Stomach (tissue), 9 donors: Measurements from ENCODE around the gene TMEM130. TPM values are rescaled to one million over a fixed set of nuclear protein-coding genes. Genes with fewer than 3 reads are reported as not detected.
A peak's percentile ranks its signal among the peaks of the same experiment; 100 is the strongest.

ENCODE experiments used
- DNase-seq, 2 donors: peaks; one replicate each; pipeline versions ENCODE4 v3.0.0 to v3.0.0-alpha.2; 2013 to 2019
- H3K27ac ChIP-seq, 5 donors: fragments of 200-600 bp in 4 of 5; sonication (generic) in 4 of 5; one replicate each; pipeline ENCODE4 v1.5.1; 2013 to 2019; ENCODE audit warnings: mild to moderate bottlenecking in 1 of 5, moderate library complexity in 1 of 5
- H3K27me3 ChIP-seq, 3 donors: fragments of 200-600 bp; sonication (generic); one replicate each; pipeline ENCODE4 v1.5.1; 2017 to 2019; ENCODE audit warnings: mixed run types in 1 of 3
- H3K36me3 ChIP-seq, 4 donors: fragments of 200-600 bp; sonication (generic); 1 replicate in 3 of 4; 2 replicates in 1 of 4; pipeline ENCODE4 v1.5.1; 2016 to 2019
- H3K4me1 ChIP-seq, 4 donors: fragments of 200-600 bp; sonication (generic); one replicate each; pipeline ENCODE4 v1.5.1; 2016 to 2019
- H3K4me3 ChIP-seq, 4 donors: fragments of 200-600 bp; sonication (generic) in 3 of 4; one replicate each; pipeline ENCODE4 v1.5.1; 2016 to 2019; ENCODE audit warnings: mild to moderate bottlenecking in 1 of 4
- H3K9me3 ChIP-seq, 4 donors: fragments of 200-600 bp; sonication (generic); one replicate each; pipeline ENCODE4 v1.5.1; 2016 to 2019
- CTCF ChIP-seq, 7 experiments: fragments of 450-650 bp in 4 of 7; fragments of 200-600 bp in 3 of 7; sonication (generic) in 3 of 7; IDR thresholded peaks; one replicate each; pipeline ENCODE4 v1.5.1; 2016 to 2019; ENCODE audit warnings: antibody characterized with exemption in 7 of 7, control low read depth in 2 of 7, mild to moderate bottlenecking in 1 of 7
- EP300 ChIP-seq: sonication (generic); formaldehyde crosslinking; IDR thresholded peaks from one replicate; pipeline ENCODE4 v1.6.1; 2017; ENCODE audit warnings: antibody characterized with exemption
- POLR2A ChIP-seq, 4 donors: fragments of 450-650 bp; IDR thresholded peaks; one replicate each; pipeline ENCODE4 v1.6.1; 2016; ENCODE audit warnings: antibody characterized with exemption in 4 of 4, control low read depth in 2 of 4, mild to moderate bottlenecking in 1 of 4, moderate library complexity in 1 of 4
- POLR2AphosphoS5 ChIP-seq, 3 donors: sonication (generic); formaldehyde crosslinking; IDR thresholded peaks; one replicate each; pipeline ENCODE4 v1.6.1; 2016; ENCODE audit warnings: antibody characterized with exemption in 3 of 3
- WGBS, 5 donors: extraction: QIAGEN DNeasy Blood & Tissue Kit in 3 of 5; methylation state at CpG; one replicate each; pipeline versions ENCODE4 v1.1.5 to v1.1.7; 2013 to 2018; 5-methylcytosine and 5-hydroxymethylcytosine counted together
- intact Hi-C: fragments of 100-400 bp; cut with DNase I; formaldehyde crosslinking; loops from one replicate; pipeline ENCODE4 v1.15.1; 2023; ENCODE audit warnings: low total_unique reads
- polyA plus RNA-seq, 3 donors: library from polyadenylated mRNA; stranded (reverse); fragments of 200-250 nt; gene quantifications; one replicate each; pipeline ENCODE4 v1.2.3, GENCODE V29; 2013
- total RNA-seq, 5 donors: library from RNA; depleted of rRNA; stranded (reverse); fragments of >200 nt; gene quantifications; one replicate each; pipeline versions ENCODE4 v1.1.0 to v1.2.3, GENCODE V29; 2014 to 2016
- donor health status: healthy with polysubstance abuse.
- donor health status: Bipolar disorder and iron deficiency.
- donor health status: healthy.

TMEM130 gene
- total and polyA plus RNA-seq, 8 donors: 0.29 to 4.1 (median 0.63) TPM; not detected in 3

GRCh38 chr7:98821348-98821747 lies 48.5 kb downstream of the TMEM130 start:
- Histone ChIP-seq H3K36me3 (no peaks in the 10 kb centered on the region), H3K9me3 (no peaks in the 10 kb centered on the region), H3K4me3 (no peak overlapping the region), H3K4me1 (peaks cover 0 to 1% (median under 1%) of the 10 kb centered on the region in 4 donors), H3K27me3 (peaks cover 0 to 3% (median 0%) of the 10 kb centered on the region in 3 donors), H3K27ac (peak overlapping the region in 1 of 5 donors; percentile 30)
- intact Hi-C loops: no loop called here
- TF ChIP-seq CTCF (IDR thresholded peaks at IDR 0.05) (no peak), EP300 (no peak), POLR2AphosphoS5 (IDR thresholded peaks at IDR 0.05) (no peak), POLR2A (IDR thresholded peaks at IDR 0.05) (no peak)
- peak; percentile 45 to 46 for DNase-seq
- WGBS, 5 donors: 89 to 96% (median 95%) methylated on average over 1 of the region's 1 CpG

GRCh38 chr7:98816967-98817710 lies 52.7 kb downstream of the TMEM130 start:
- Histone ChIP-seq H3K9me3 (no peaks in the 10 kb centered on the region), H3K27me3 (no peaks in the 10 kb centered on the region), H3K36me3 (no peaks in the 10 kb centered on the region), H3K4me3 (no peak overlapping the region), H3K27ac (no peak overlapping the region), H3K4me1 (no peaks in the 10 kb centered on the region)
- intact Hi-C loops: no loop called here
- 77 to 91% (median 84%) methylated on average over 2 to 3 of the region's 3 CpGs for WGBS, 5 donors
- DNase-seq: no peak
- TF ChIP-seq EP300 (no peak), CTCF (IDR thresholded peaks at IDR 0.05) (no peak), POLR2A (IDR thresholded peaks at IDR 0.05) (no peak), POLR2AphosphoS5 (IDR thresholded peaks at IDR 0.05) (no peak)

GRCh38 chr7:98816241-98816640 lies 53.6 kb downstream of the TMEM130 start:
- Histone ChIP-seq H3K27me3 (no peaks in the 10 kb centered on the region), H3K4me1 (no peaks in the 10 kb centered on the region), H3K4me3 (no peak overlapping the region), H3K27ac (no peak overlapping the region), H3K36me3 (no peaks in the 10 kb centered on the region), H3K9me3 (no peaks in the 10 kb centered on the region)
- TF ChIP-seq EP300 (no peak), POLR2AphosphoS5 (IDR thresholded peaks at IDR 0.05) (no peak), CTCF (IDR thresholded peaks at IDR 0.05) (no peak), POLR2A (IDR thresholded peaks at IDR 0.05) (no peak)
- no peak for DNase-seq
- intact Hi-C loops: no loop called here
- WGBS, 5 donors: 55 to 79% (median 69%) methylated on average over 3 to 4 of the region's 4 CpGs

- Histone ChIP-seq H3K27me3 (no peaks in the 10 kb centered on the region), H3K27ac (no peak overlapping the region), H3K4me3 (no peak overlapping the region), H3K4me1 (no peaks in the 10 kb centered on the region), H3K9me3 (peaks cover 0 to under 1% (median 0%) of the 10 kb centered on the region in 4 donors), H3K36me3 (no peaks in the 10 kb centered on the region)
- no peak for DNase-seq
- intact Hi-C loops: no loop called here
- TF ChIP-seq CTCF (IDR thresholded peaks at IDR 0.05) (no peak), POLR2A (IDR thresholded peaks at IDR 0.05) (no peak), POLR2AphosphoS5 (IDR thresholded peaks at IDR 0.05) (no peak), EP300 (no peak)
- WGBS, 5 donors: 70 to 84% (median 79%) methylated on average over 1 of the region's 1 CpG
Measured at GRCh38 chr7:98815313-98815712, 54.5 kb downstream of the TMEM130 start.
